ENCODE results near the gene MYO10.
"Not testable (repeated sequence)": the region's sequence is repeated elsewhere in the genome, so short reads cannot be mapped to it uniquely, and the experiment has no call there.

MYO10 gene

DNA sequence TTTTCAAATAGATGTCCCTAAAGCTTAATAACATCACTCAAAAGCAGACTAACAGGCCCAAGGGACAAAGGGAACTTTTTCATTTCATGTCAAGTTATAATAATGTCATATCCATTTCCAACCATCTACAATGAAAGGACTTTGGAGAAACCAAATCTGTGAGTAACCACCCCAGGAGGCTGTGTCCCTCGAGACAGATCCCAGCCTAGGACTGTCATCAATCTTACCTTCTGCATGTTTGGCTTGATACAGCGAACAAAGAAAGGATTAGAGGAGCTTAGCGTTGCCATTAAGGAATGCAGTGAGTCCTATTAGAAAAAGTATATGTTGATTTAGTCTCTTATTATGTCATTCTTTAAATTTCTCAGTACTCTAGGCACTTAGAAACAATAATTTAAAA is 181.5 kb downstream of the MYO10 start:
- DNase-seq (ENCODE audit: low read depth in 1 of 2, low spot score in 1 of 2): no peak

DNA sequence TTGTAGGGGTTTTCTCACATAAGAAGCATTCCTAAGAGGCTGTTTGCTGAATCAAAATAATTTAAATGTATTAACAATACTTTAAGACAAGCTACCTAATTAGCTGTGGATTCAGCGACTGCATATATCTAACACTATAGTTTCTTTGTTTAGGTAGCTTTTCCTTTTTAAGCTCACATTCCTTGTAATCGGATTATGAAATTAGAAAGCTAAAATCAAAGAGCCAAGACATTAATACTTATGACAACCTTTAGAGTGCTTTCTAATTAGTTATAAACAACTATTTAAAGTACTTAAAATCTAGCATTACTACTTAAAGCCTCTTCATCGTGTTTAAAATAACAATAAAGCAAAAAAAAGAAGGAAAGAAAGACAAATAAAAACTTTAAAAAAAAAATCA is 182.0 kb downstream of the MYO10 start:
- DNase-seq (ENCODE audit: low read depth in 1 of 2, low spot score in 1 of 2): no peak

DNA sequence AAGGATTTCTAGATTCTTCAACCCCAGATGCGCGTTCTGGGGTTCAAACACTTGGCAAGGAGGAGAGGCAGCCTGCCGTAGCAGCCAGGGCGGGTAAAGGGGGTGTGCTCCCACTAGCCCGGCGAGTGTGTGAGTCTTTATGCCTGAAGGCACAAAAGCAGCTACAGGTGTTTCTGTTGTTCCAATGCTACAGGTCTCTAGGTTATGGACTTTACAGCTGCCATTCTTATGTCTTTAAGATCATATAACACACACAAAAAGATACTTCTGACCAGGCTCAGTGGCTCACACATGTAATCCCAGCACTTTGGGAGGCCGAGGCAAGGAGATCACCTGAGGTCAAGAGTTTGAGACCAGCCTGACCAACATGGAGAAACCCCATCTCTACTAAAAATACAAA is 185.6 kb downstream of the MYO10 start:
- DNase-seq (ENCODE audit: low read depth in 1 of 2, low spot score in 1 of 2): no peak

DNA sequence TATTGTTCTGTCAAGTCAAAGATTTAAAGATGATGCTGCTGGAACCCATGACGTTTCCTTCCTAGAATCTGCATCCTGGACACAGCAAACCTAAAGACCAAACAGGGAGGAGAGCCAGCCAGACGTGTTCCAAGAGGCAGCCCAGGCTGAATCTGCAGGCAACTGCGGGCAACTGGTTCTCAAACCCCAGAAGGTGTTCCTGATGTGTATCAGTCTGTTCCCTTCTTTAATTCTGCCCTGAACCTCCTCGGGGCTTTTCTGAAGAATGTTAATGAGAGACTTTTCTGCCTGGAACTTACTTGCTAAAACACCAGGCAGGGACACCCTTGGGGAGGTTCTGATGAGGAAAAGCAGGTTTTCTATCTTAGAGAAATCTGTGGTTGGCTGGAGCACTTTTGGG is 186.5 kb downstream of the MYO10 start:
- DNase-seq (ENCODE audit: low read depth in 1 of 2, low spot score in 1 of 2): no peak

DNA sequence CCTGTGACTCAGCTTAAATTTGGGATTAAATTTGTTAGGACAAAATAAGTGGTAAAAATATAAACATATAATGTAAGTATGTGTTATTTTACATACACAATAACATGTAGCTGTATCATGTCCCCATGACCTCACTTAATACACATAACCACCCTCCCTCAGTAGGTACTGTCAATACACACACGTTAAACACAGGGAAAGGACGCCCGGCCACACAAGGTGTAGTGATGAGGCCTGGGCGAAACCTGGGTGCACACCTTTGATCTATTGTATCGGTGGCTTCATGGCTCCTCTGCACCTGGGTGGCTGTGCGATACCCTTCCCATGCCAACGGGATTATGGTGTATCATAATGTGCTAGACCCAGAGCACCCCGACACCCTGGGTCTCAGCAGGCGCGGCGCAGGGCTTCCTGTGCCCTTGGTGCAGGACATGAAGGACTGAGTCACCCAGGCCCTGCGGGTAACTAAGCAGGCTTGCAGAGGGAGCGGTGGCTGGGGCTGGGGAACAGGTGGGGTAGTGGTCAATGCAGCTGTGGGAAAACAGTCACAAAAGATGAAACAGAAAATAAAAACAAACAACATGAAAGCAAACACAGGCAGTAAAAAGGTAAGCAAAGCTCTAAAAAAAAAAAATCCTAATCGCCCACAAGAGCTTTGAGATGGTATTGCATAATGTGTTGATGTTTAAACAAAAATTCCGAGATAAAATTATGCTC is 191.8 kb downstream of the MYO10 start:
- no peak for DNase-seq (ENCODE audit: low read depth in 1 of 2, low spot score in 1 of 2)

DNA sequence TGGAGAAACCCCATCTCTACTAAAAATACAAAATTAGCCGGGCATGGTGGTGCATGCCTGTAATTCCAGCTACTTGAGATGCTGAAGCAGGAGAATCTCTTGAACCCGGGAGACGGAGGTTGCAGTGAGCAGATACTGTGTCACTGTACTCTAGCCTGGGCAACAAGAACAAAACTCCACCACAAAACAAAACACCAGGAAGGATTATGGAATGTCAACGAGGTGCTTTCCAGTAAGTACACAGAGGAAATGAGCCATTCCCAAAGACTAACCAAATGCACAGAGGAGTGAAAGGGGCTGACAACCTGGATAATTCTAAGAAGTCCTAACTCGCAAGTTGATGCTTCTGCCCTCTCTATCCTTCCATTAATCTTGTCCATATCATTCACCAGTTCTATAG is 193.2 kb downstream of the MYO10 start:
- no peak for DNase-seq (ENCODE audit: low read depth in 1 of 2, low spot score in 1 of 2)

DNA sequence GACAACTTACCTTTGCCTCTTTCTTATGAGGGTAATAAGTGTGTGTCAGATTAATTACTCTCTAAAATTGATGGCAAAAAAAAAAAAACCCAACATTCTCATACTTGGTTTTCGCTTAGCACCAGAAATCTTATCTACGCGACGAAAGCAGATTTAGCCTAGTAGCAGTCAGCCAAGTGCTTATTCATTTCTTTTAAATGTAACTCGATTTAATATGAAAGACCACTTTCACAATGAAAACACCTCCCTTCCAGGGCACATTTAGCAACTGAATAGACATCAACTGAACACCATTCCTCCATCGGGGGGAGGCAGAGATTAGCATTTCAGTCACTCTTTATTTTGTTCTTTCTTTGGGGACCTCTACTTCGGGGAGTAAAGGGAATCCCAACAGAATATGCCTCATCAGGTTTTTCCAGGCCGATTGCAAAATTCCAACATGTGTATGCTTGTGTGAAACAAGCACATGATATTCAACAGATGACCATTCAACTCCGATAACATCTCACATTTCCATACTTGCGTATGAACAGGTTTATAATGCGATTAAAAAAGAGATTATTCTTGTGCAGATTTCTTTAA is 195.2 kb downstream of the MYO10 start:
- DNase-seq (ENCODE audit: low read depth in 1 of 2, low spot score in 1 of 2): no peak

DNA sequence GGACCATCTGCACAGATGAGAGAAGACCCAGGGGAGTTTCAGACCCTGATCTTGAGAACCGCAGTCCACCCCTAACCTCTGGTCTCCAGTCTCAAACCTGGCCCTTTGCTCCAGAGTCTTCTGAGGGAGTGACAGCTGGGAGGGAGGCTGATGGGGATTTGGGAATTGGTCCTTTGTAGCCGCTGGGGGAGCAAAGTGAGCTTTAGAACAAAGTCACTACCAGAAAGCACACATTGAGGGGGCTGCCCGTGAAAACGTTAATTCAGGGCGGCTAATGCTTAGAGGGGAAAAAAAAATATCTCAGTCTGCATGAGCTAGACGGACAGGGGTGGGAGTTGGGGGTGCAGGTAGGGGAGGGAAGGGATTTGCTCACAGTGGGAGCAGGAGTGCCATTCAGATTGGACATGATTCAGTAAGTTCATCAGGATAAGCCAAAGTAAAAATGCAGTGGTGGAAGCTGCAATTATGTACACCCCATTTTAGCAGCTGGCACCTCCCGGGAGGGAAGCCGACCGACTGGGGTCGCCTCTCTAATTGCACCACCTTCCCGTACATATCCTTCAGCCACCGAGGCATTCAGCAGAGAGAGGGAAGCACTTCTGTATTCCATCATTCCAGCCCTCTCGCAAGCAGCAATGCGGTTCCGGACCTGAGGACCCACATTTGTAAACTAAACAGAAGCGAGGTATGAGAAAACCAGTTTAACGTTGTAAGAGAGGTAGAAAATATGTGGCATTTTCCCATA is 195.8 kb downstream of the MYO10 start:
- DNase-seq (ENCODE audit: low read depth in 1 of 2, low spot score in 1 of 2): no peak

DNA sequence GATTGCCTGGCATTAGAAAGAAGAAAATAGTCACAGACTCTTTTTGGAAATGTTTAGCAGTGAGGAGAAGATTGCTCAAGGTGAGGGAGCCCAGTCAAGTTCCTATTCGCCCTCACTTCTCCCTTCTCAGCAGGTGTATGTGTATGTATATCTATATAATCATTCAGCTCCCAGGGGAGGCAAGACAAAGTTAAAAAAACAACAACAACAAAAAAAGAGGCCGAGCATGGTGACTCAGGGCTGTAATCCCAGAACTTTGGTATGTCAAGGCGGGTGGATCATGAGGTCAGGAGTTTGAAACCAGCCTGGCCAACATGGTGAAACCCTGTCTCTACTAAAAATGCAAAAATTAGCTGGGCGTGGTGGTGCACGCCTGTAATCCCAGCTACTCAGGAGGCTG is 197.7 kb downstream of the MYO10 start:
- DNase-seq (ENCODE audit: low read depth in 1 of 2, low spot score in 1 of 2): not testable (repeated sequence)

DNA sequence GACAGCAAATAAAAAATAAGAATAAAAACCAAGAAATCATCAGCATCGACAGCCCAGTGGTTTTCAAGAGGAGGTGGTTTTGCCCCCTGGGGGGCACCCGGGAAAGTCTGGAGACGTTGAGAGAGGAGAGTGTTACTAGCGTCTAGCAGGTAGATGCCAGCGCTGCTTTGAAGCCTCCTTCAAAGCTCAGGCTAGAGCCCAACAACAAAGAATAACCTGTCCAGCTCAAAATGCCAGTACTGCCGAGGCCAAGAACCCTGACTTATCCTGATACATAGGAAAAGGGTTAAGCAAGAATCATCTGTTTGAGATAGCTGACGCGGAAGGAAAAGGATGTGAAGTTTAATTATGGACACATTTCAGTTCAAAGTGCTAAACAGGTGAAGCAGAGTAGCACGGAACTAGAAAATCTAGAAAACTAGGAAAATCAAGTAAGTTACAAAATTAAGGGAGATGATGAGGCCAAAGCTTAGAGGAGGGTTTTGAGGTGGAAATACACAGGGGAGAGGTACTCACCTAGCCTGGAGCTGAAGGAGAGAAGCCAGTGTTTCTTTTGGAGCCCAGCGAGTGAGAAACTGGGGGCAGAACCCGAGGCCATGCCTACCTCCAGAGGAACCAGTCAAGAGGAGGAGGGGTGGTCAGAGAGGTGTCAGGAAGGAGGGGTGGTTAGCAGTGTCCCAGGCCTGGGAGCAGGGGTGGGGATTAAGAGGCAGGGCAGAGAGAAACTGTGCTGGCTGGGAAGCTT is 198.3 kb downstream of the MYO10 start:
- DNase-seq (ENCODE audit: low read depth in 1 of 2, low spot score in 1 of 2): no peak

DNA sequence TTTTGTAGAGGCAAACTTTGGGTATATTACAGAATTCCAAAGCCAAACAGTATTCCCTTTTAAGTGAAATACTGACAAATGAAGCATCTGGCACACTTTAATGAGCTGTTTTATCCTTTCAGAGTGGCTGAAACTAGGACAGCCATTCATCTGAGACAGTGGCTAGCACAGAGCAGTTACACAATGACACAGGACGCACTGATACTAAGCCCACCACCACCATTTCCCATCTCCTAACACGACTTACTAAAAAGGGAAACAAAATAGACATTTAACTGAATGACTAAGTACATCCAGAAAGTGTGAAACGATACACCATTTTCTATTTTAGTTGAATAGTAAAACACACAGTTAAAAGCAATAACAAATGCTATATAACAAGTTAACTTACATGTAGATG is 198.9 kb downstream of the MYO10 start:
- DNase-seq (ENCODE audit: low read depth in 1 of 2, low spot score in 1 of 2): no peak

DNA sequence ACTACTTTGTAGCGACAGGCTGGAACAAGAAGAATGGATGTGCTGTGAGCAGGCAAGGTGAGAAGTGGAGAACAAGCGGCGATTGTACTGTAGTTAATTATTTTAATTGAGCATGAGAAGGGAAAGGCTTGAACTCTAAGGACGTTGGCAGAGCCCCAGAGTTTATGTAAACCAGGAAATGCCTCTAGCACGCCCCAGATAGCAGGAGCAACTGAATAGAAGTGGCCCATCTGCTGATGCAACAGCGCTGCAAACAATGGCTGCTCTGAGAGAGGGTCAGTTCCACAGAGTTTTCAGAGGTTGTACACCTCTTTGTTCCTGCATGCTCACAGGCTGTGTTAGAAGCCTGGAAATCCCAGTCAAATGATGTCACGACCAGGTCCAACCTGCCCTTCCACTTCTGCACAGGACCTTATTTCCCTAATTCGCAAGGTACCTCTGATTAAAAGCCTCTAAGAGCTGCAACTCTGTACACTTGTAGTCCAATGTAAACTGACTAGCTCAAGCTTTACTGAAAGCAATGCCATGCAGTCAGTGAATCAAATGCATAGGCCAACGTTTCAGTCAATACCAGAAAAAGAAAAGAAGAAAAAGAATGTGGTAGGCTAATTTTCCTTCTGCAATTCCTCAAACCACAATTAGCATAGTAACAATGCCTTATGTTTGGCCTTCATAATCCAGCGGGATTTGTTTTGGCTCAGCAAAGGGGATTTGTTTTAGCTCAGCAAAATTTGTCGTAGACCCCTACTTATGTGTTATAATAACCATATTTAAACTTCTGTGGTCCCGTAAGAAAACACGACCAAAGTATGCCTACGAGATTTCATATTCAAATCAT is 199.7 kb downstream of the MYO10 start:
- no peak for DNase-seq (ENCODE audit: low read depth in 1 of 2, low spot score in 1 of 2)

DNA sequence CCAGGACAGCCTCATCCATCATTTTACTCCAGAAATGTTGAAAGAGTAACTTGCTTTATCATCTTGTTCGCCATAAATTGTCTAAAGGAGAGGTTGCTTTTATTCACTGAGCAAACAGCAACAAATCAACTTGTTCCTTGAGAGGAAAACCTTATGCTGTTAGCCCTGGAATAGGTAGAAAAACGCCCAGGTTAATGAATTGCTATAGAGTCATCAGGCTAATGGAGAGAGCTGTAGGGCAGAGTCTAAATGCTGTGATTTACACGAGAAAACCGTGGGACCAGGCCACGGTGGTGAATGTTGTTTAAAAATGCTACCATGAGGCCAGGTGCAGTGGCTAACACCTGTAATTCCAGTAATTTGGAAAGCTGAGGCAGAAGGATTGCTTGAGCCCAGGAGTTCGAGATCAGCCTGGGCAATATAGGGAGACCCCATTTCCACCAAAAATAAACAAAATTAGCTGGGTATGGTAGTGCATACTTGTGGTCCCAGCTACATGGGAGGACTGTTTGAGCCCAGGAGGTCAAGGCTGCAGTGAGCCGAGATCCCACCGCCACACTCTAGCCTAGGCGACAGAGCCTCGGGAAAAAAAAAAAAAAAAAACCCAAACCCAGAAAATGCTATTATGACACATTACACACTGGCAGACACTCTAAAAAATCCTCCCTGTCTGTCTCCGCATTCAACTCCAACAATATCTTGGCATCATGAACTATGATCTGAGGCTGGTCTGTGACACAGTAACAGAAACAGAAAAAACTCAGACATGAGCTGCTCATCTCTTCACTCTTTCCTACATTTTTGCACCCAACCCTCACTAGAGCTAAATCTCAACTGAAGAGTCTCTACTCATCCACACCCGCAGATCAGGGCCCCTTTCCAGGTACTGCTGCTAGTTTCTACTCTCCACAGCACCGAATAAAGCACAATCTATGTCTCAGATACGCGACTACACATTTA is 200.7 kb downstream of the MYO10 start:
- DNase-seq (ENCODE audit: low read depth in 1 of 2, low spot score in 1 of 2): no peak

DNA sequence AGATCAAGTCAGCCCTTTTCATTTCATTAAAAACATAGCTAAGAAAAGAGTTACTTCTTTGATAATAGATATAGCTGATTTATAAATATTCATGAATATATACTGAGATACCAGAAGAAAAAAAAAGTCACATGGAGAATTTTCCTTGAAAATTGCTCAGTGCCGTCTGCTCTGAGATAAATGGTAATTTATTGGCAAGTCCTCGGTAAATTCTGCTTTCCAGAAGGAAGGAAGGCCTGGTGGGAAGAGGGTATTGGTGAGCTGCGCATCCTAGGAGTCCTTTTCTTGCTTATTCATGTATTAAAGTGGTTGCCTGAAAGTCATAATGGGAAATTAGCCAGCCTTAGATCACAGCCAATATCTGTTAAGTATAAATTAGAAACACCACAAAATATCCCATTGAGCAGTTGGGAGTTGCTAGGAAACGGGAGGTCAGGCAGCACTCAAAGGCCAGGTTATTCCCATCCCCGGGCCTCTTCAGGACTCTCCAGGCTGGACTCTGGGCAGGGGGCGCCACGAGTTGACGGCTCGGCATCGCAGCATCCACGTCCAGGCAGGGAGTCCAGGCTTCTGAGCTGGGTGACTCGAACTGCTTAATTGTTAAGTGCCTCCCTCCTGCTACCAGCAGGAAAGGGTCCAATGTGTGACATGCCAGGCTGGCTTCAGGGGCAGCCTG is 202.6 kb downstream of the MYO10 start:
- no peak for DNase-seq (ENCODE audit: low read depth in 1 of 2, low spot score in 1 of 2)

DNA sequence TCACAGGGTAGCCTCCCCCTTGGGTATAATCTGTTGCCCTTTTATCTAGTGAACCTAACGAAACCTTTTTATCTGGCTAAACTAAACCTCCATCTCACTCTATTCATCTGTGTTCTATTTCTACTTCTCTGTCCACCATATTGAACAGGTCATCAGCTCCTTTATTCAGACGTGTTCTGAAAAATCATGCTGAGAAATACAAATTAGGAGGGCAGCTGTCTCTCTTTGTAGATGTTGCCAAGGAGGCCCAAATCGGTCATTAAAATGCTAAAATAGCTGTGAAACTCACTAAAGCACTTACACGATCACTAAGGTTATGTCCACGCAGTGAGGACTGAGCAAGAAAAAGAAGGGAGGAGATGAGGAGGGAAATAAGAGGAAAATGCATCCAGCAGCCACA is 203.7 kb downstream of the MYO10 start:
- DNase-seq (ENCODE audit: low read depth in 1 of 2, low spot score in 1 of 2): no peak

DNA sequence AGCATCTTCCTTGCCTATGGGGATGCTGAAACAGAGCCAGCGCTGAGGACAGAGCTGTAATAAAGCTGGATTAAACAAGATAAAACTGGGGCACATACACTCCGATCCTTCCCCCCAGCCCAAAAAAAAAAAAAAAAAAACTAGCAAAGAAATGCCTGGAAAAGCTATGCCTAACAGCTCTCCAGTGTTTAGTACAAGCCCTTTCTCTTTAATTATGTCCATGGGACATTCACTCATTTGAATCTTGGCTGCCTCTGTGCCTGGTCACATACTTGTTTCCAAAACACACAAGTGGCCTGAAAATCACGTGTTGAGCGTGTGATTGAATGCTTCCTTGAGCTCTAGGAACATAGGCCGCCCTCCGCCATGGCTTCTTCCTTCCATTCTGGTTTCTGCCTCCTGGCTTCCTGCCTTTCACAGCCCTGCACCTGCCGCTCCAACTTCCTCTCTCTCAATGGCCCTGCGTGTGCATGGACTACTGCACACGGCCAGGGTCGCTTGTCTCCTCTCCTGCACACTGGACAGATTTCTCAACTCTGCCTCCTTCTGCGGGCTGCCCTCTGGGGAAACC is 208.2 kb downstream of the MYO10 start:
- no peak for DNase-seq (ENCODE audit: low read depth in 1 of 2, low spot score in 1 of 2)

DNA sequence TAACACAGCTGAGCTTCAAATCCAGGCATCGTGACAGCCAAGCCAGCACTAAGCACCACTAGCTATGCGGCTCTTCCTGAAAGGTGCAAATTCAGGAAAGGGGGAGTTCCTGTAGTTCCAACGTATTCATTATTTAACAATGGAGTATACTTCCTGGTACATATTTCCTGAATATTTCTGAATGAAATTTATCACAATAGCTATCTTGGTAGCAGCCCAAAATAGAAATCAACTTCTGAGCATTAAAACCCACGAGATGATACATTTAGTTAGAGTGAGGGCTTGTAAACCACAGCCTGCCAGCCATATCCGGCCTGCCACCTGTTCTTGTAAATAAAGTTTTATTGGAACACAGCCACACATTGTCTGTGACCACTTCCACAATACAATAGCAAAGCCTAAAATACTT is 209.5 kb downstream of the MYO10 start:
- DNase-seq (ENCODE audit: low read depth in 1 of 2, low spot score in 1 of 2): no peak

DNA sequence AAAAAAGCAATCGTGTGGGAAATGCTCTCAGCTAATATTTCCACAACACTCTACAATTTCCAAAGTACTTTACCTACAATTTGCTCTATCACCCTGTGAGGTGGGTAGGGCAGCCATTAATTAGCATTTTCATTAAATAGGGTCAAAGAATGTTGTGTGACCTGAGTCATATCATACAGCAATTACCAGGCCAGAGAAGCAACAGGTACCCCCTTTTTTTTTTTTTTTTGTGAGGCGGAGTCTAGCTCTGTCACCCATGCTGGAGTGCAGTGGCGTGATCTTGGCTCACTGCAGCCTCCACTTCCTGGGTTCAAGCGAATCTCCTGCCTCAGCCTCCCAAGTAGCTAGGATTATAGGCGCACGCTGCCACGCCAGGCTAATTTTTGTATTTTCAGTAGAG is 210.5 kb downstream of the MYO10 start:
- DNase-seq (ENCODE audit: low read depth in 1 of 2, low spot score in 1 of 2): no peak

DNA sequence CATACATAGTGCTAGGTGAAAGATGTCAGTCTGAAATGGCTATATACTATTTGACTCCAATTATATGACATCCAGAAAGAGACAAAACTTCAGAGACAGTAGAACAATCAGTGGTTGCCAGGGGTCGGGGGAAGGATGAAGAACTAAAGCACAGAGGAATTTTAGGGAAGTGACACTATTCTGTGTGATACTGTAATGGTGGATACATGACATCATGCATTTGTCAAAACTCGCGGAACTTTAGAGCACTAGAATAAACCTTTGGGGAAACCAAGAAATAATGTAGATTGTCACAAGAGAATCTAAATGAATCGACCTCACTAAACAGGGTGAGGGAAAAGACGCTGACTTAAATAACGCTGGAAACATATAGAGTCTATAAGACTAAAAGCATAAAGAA is 212.3 kb downstream of the MYO10 start:
- DNase-seq (ENCODE audit: low read depth in 1 of 2, low spot score in 1 of 2): no peak
